ENCODE data around the gene ZNF747. TPM values are rescaled to one million over a fixed set of nuclear protein-coding genes. Genes with fewer than 3 reads are reported as not detected.

The ZNF747 gene
- total and polyA plus RNA-seq, 10 of the 15 experiments (the other 5 are each of a cell fraction or from before 2014, with no cell fraction given), result 1.0 to 13.0 (median 7.2) TPM

DNA sequence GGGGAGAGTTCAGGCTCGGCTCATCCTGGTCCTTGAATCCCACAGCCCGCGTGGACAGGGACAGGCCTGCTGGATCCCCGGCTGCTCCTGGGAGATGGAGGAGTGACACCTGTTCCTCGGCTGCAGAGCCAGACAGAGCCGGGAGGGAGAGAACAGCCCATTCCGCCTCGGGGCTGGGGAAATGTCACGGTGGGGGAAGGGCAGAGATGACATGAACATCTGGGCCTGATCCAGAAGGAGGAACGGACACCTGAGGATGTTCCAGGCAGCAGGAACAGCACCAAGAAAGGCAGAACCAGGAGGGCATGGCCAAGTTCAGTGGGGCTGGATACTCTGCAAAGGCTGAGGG, 21.4 kb upstream of the ZNF747 start:
- ChIA-PET SMC1A (ENCODE audit: uncharacterized antibody, unreplicated experiment) (interaction anchor here (1.3 to 2.8 kb wide), 3 partner anchors 12 to 21 kb away, joined by 4 to 47 read pairs (median 6); partner anchors contain the start of gene ZNF747), CTCF (interaction anchor here (1.2 to 3.0 kb wide), 4 partner anchors 16 to 126 kb away, joined by 3 to 59 read pairs (median 8); partner anchors contain the start of genes DCTPP1 and ZNF747), POLR2A (no interaction called here), RAD21 (ENCODE audit: unreplicated experiment) (interaction anchor here (4.3 kb wide), 1 partner anchor 20 kb away, joined by 99 read pairs; the partner anchor contains the start of gene ZNF747)
- TF ChIP-seq EZH2 (IDR thresholded peaks at IDR 0.05; ENCODE audit: borderline replicate concordance, control insufficient read depth, low read depth, low read length) (no peak), ZNF217 (IDR thresholded peaks at IDR 0.05) (no peak), TBL1XR1 (IDR thresholded peaks at IDR 0.05; ENCODE audit: low read depth, low read length) (no peak), SMAD5 (IDR thresholded peaks at IDR 0.05; ENCODE audit: low read depth) (no peak)
- FAIRE-seq (no peak), ATAC-seq (no peak), DNase-seq (ENCODE audit: low read depth, low spot score) (no peak)
- Histone ChIP-seq H3K9ac (ENCODE audit: control insufficient read depth, insufficient read depth, low read length) (no peak overlapping the region), H3K4me3 (no peak overlapping the region), H3K4me1 (ENCODE audit: control insufficient read depth, insufficient read depth, low read length) (no peaks in the 10 kb centered on the region), H3K36me3 (ENCODE audit: control insufficient read depth in 2 of 2, insufficient read depth in 2 of 2, low read length in 1 of 2) (peaks cover 7 to 10% of the 10 kb centered on the region in 2 experiments; a peak in 3 of 4 replicates), H3K79me2 (ENCODE audit: control insufficient read depth, insufficient read depth, low read length) (peaks cover 11% of the 10 kb centered on the region), H3K9me3 (replicated peaks; ENCODE audit: control insufficient read depth, insufficient read depth, low read length) (no peaks in the 10 kb centered on the region), H4K20me1 (ENCODE audit: control insufficient read depth, insufficient read depth) (no peaks in the 10 kb centered on the region), H2AFZ (ENCODE audit: control insufficient read depth, low read depth, low read length) (no peak overlapping the region), H3K27ac (ENCODE audit: control insufficient read depth, insufficient read depth) (no peak overlapping the region), H3K4me2 (ENCODE audit: control insufficient read depth, insufficient read depth) (no peak overlapping the region), H3K27me3 (replicated peaks in 1 of 2; ENCODE audit: control insufficient read depth in 2 of 2, insufficient read depth in 2 of 2, low read length in 1 of 2) (no peaks in the 10 kb centered on the region)
- BruUV-seq (replicated peaks), result no TSS peak
- in situ Hi-C loops (cut with MboI) (no loop called here), intact Hi-C loops (cut with micrococcal nuclease; ENCODE audit: unreplicated experiment) (no loop called here)
- WGBS (ENCODE audit: insufficient coverage, insufficient replicate concordance, low lambda C conversion rate, missing lambda C conversion rate), result 94% methylated on average over 10 of the region's 10 CpGs

DNA sequence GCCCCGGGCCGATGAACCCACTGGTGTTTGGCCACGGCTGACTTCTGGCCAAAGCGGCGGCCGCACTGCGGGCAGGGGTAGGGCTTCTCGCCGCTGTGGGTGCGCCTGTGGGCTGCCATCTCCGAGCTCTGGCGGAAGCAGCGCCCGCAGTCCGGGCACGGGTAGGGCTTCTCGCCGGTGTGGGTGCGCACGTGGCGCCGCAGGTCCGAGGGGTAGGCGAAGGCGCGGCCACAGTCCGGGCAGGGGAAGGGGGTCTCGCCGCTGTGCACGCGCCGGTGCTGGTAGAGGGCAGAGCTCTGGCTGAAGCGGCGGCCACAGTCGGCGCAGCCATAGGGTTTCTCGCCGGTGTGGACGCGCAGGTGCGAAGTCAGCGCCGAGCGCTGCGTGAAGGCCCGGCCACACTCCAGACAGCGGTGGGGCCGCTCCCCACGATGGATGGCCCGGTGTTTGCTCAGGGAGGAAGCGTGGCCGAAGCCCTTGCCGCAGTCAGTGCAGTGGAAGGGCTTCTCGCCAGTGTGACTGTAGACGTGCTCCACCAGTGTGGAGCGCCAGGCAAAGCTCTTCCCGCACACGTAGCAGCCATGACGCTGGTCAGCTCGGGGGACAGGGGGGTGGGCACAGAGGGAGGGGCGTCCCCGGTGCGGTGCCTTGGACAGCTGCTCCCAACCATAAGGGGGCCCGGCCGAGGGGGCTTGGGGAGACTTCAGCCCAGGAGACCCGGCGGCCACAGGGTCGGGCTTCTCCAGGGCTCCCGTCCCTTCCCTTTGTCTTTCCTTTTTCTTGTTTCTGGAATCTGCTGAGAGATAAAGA, 20.9 kb upstream of the ZNF747 start:
- Histone ChIP-seq H3K27ac (ENCODE audit: control insufficient read depth, insufficient read depth) (no peak overlapping the region), H3K4me3 (no peak overlapping the region), H3K4me1 (ENCODE audit: control insufficient read depth, insufficient read depth, low read length) (no peaks in the 10 kb centered on the region), H3K9ac (ENCODE audit: control insufficient read depth, insufficient read depth, low read length) (no peak overlapping the region), H3K79me2 (ENCODE audit: control insufficient read depth, insufficient read depth, low read length) (peaks cover 11% of the 10 kb centered on the region), H2AFZ (ENCODE audit: control insufficient read depth, low read depth, low read length) (no peak overlapping the region), H3K27me3 (replicated peaks in 1 of 2; ENCODE audit: control insufficient read depth in 2 of 2, insufficient read depth in 2 of 2, low read length in 1 of 2) (no peaks in the 10 kb centered on the region), H4K20me1 (ENCODE audit: control insufficient read depth, insufficient read depth) (no peaks in the 10 kb centered on the region), H3K36me3 (ENCODE audit: control insufficient read depth in 2 of 2, insufficient read depth in 2 of 2, low read length in 1 of 2) (peaks cover 7 to 10% of the 10 kb centered on the region in 2 experiments; a peak in 3 of 4 replicates), H3K9me3 (replicated peaks; ENCODE audit: control insufficient read depth, insufficient read depth, low read length) (no peaks in the 10 kb centered on the region), H3K4me2 (ENCODE audit: control insufficient read depth, insufficient read depth) (no peak overlapping the region)
- DNase-seq (ENCODE audit: low read depth, low spot score) (no peak), ATAC-seq (no peak), FAIRE-seq (no peak)
- POLR2A ChIA-PET, result no interaction called here
- SMC1A ChIA-PET (ENCODE audit: uncharacterized antibody, unreplicated experiment), result interaction anchor here (1.3 kb wide), 1 partner anchor 10 kb away, joined by 3 read pairs; no protein-coding TSS in a partner anchor
- no TSS peak for BruUV-seq (replicated peaks)
- RAD21 ChIA-PET (ENCODE audit: unreplicated experiment), result interaction anchor here (4.3 kb wide), 1 partner anchor 20 kb away, joined by 99 read pairs; the partner anchor contains the start of gene ZNF747
- WGBS (ENCODE audit: insufficient coverage, insufficient replicate concordance, low lambda C conversion rate, missing lambda C conversion rate), result 97% methylated on average over 67 of the region's 69 CpGs
- intact Hi-C loops (cut with micrococcal nuclease; ENCODE audit: unreplicated experiment) (no loop called here), in situ Hi-C loops (cut with MboI) (no loop called here)
- CTCF ChIA-PET, result interaction anchor here (1.5 kb wide), 2 partner anchors 20 to 126 kb away, joined by 4 to 9 read pairs; partner anchors contain the start of genes DCTPP1 and ZNF747
- TF ChIP-seq TBL1XR1 (IDR thresholded peaks at IDR 0.05; ENCODE audit: low read depth, low read length) (no peak), HDAC6 (IDR thresholded peaks at IDR 0.05; ENCODE audit: unreplicated experiment) (no peak), SUZ12 (IDR thresholded peaks at IDR 0.05; ENCODE audit: unreplicated experiment) (no peak), PAX8 (IDR thresholded peaks at IDR 0.05) (no peak), CHD2 (IDR thresholded peaks at IDR 0.05; ENCODE audit: borderline replicate concordance, low read depth, low read length) (no peak), GABPA (IDR thresholded peaks at IDR 0.05; ENCODE audit: low read depth) (no peak), FOXM1 (IDR thresholded peaks at IDR 0.05; ENCODE audit: low read depth, low read length) (no peak), FOXK2 (IDR thresholded peaks at IDR 0.05) (no peak), ZNF217 (IDR thresholded peaks at IDR 0.05) (no peak), TARDBP (IDR thresholded peaks at IDR 0.05; ENCODE audit: borderline replicate concordance) (no peak), PAX5 (IDR thresholded peaks at IDR 0.05; ENCODE audit: borderline replicate concordance, low read depth, low read length) (no peak), BMI1 (IDR thresholded peaks at IDR 0.05; ENCODE audit: borderline replicate concordance) (no peak), SRF (IDR thresholded peaks at IDR 0.05; ENCODE audit: low read depth in 2 of 2, low read length in 2 of 2) (no peak), STAT3 (IDR thresholded peaks at IDR 0.05; ENCODE audit: low read depth, low read length) (no peak), MLLT1 (IDR thresholded peaks at IDR 0.05) (no peak)
